Loucy (cell line): ENCODE results near the gene GCLM.

ENCODE experiments used
- EZH2phosphoT487 ChIP-seq: fragments of 200-600 bp; IDR thresholded peaks from 2 replicates; pipeline ENCODE4 v1.6.1; 2018; ENCODE audit warnings: antibody characterized with exemption, mild to moderate bottlenecking, moderate library complexity, borderline replicate concordance
- TF ChIP-seq, protein P1 (sequence below): fragments of 200-600 bp; sonication (generic); conservative IDR thresholded peaks from 2 replicates; pipeline ENCODE4 v1.5.1; 2014; ENCODE audit warnings: mild to moderate bottlenecking, antibody characterized with exemption, low read length

DNA sequence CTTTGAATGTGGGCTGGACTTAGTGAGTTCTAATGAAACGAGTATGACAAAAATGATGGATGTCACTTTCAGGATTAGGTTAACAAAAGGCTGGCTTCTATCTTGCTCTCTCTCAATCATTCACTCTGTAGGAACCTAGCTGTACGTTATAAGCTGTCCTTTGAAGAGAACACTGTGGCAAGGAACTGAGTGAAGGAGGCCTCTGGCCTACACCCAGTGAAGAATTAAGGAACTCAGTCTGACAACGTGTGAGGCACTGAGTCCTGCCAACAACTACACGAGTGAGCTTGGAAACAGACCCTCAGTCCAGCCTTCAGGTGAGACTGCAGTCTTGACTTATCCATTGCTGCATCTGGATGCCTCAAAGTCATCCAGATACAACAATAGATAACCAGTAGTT lies 27.0 kb downstream of the GCLM start:
- TF ChIP-seq, protein P1, sequence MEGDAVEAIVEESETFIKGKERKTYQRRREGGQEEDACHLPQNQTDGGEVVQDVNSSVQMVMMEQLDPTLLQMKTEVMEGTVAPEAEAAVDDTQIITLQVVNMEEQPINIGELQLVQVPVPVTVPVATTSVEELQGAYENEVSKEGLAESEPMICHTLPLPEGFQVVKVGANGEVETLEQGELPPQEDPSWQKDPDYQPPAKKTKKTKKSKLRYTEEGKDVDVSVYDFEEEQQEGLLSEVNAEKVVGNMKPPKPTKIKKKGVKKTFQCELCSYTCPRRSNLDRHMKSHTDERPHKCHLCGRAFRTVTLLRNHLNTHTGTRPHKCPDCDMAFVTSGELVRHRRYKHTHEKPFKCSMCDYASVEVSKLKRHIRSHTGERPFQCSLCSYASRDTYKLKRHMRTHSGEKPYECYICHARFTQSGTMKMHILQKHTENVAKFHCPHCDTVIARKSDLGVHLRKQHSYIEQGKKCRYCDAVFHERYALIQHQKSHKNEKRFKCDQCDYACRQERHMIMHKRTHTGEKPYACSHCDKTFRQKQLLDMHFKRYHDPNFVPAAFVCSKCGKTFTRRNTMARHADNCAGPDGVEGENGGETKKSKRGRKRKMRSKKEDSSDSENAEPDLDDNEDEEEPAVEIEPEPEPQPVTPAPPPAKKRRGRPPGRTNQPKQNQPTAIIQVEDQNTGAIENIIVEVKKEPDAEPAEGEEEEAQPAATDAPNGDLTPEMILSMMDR, result no peak
- no peak for TF ChIP-seq EZH2phosphoT487
